GM19238 (cell line): ENCODE results near the gene MYBL2.
A peak's percentile ranks its signal among the peaks of the same experiment; 100 is the strongest.

Experiments used
- DNase-seq: peaks from one replicate; pipeline ENCODE4 v3.0.0; 2011; ENCODE audit warnings: low spot score; ENCODE audit not compliant: insufficient read length

The MYBL2 gene

GRCh38 chr20:43722153-43722505 lies 55.2 kb downstream of the MYBL2 start:
- no peak for DNase-seq

- no peak for DNase-seq
These were observed 56.3 kb downstream of the MYBL2 start for GRCh38 chr20:43723186-43723585.

GRCh38 chr20:43723735-43724134 lies 56.8 kb downstream of the MYBL2 start:
- no peak for DNase-seq

GRCh38 chr20:43724383-43724782 lies 57.5 kb downstream of the MYBL2 start:
- no peak for DNase-seq

GRCh38 chr20:43725666-43726065 lies 58.8 kb downstream of the MYBL2 start:
- no peak for DNase-seq

DNA sequence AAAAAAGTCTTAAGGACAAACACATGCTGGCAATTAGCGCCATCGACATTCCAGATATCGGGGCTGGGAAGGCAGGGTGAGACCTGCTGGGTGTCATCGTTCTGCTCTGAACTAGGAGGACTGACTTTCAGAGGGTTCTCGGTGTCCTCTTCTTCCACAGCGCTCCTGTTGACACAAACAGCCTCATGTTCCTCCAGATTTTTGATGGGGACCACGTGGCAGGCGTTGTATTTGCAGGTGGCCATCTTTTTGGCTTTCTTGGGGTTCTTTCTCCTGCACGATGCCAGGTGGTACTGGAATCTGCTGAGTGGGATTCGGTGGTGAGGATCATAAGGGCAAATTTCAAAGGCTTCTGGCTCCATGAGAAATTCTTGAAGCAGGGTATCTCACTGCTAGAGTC lies 59.4 kb downstream of the MYBL2 start:
- no peak for DNase-seq

GRCh38 chr20:43726811-43727338 lies 60.0 kb downstream of the MYBL2 start, which contains the start of gene GTSF1L:
Gene GTSF1L (minus strand): TSS chr20:43727002. CDS start chr20:43726694, 308 bp downstream.
- no peak for DNase-seq

DNA sequence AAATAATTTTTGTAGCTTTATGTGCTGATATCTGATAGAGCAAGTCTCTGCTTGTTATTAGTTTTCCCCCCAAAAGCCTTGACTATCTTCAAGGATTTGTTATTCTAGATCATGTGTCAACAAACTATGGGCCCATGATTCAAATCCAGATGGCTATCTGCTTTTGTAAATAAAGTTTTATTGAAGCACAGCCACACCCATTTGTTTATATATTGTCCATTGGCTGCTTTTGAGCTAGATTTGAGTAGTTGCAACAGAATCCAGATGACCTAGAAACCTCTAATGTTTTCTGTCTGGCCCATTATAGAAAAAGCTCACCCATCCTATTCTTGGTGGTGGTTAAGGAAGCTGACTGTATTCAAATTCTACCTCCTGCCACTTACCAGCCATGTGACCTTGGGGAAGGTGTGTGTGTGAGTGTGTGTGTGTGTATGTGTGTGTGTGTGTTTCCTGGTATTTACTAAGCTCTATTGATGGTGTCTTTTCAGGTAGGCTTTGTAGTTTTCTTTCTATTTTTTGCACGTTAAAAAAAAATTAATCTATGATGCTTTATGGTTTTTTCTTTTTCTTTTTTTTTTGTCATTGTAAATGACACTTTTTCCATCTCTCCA lies 61.2 kb downstream of the MYBL2 start:
- DNase-seq = no peak

DNA sequence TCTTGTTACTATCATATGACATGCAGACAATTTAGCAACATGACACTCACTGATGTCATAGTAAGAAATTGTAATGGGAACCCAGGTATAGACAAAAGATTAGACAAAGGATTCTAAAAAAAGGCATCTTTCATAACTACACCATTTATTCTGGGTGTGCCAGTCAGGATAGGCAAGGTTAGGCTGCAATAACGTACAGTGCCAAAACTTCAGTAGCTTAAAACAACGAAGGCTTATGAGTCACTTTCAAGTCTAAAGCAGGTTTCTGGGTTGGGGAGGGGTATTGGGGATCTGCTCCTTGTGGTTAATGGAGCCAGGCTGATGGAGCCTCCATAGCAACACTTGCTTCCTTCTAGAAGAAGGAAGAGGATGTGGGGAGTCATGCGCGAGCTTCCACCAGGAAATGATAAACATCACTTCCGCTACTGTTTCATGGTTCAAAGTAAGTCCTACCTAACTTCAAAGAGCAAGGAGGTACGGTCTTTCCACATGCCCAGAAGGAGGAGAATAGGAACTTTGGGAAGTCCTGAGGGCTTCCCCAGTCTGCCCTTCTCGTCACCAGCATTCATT lies 61.9 kb downstream of the MYBL2 start:
- DNase-seq = no peak

DNA sequence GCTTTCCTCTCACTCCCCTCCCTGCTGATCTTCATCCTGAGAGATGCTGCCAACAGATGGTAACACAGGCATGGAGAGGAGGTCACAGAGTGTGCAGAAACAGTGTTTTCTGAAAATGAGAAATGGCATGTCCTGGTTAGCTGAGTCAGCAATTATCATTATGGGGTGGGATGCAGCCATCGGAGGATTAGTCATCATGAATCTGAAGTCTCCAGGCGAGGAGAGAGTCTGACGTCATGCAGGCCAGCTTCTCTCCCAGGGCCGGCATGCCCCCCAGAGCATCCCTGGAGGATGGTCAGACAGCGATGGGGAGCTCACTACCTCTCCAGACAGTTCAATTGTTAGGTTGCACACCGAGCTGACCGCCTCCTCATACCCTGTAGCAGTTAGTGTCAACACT lies 64.6 kb downstream of the MYBL2 start:
- no peak for DNase-seq

- no peak for DNase-seq
These were observed 65.0 kb downstream of the MYBL2 start for GRCh38 chr20:43731927-43732326.

DNA sequence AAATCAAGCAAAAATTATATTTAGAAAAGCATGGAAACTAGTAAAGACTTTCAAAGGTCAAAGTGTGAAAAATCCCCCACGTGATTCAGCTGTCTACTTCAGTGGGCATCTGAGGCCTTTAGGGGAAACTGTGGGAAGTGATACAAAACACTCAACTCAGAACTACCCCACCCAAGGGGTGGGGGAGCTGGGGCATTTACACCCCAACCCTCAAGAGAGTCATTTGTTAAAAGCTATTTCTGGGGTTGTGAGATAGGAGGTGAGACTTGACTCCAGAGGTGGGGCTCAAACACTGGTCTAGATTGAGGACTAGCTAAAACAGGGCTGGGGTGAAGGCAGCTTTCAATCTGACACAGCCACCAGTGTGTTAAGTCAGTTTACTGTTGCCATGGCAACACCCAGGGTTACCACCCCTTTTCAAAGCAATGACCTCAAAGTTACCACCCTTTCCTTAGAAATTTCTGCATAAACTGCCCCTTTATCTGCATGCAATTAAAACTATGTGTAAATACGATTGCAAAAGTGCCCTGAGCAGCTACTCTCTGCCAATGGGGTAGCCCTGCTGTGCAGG lies 69.8 kb downstream of the MYBL2 start:
- no peak for DNase-seq

GRCh38 chr20:43737925-43738324 lies 71.0 kb downstream of the MYBL2 start:
- no peak for DNase-seq

GRCh38 chr20:43739148-43739749 lies 72.3 kb downstream of the MYBL2 start:
- DNase-seq = no peak

DNA sequence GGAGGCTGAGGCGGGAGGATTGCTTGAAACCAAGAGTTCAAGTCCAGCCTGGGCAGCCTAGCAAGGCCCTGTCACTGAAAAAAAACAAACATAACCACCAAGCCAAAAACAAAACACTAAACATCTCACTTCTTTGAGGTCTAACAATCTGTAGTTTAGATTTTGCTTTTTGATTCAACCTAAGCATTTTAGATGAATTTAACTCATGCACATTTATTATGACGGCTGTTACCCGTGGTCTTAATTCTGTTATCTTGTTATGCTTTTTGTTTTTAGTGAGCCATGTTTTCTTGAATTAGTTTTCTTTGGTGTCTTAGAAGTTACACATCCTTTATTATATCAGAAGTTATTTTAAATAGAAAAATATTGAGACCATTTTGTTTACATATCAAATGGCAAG lies 73.7 kb downstream of the MYBL2 start:
- no peak for DNase-seq

GRCh38 chr20:43744151-43744611 lies 77.3 kb downstream of the MYBL2 start:
- no peak for DNase-seq

GRCh38 chr20:43744966-43745730 lies 78.2 kb downstream of the MYBL2 start:
- no peak for DNase-seq

DNA sequence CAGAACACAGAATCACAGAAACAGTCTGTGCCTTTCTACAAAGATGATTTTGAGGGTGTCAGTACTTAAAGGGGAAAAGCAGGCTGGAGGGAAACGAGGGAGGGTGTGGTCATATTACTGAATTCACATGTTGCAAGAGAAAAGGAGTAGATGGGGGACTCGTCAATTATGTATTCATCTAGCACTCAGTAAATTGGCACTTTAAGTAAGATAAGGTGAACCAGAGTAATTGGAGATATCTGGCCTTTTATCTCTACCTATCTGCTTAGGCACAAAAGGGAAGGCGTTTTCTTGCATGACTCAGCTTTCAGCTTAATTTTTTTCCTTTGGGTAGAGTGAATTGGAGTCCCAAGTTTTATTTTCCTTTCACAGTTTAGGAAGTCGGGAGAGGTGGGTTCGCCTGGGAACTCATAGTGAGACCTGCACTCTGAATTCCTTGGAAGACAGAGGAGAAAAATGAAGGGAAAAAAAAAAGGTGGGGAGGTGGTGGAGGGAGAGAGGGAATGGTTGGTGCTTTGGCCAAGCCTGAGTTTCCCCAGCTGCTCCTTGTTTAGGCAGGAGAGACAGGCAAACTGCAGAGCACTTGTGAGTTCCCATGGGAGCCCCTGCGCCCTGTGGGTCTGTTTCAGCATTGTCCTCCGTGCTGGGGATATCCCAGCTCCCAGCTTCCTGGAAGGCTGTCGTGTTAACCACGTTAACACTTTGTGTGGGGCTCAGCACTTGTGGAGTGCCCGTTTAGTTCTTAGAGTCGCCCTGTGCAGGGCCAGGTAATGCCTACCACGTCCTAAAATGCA lies 79.6 kb downstream of the MYBL2 start:
- no peak for DNase-seq

DNA sequence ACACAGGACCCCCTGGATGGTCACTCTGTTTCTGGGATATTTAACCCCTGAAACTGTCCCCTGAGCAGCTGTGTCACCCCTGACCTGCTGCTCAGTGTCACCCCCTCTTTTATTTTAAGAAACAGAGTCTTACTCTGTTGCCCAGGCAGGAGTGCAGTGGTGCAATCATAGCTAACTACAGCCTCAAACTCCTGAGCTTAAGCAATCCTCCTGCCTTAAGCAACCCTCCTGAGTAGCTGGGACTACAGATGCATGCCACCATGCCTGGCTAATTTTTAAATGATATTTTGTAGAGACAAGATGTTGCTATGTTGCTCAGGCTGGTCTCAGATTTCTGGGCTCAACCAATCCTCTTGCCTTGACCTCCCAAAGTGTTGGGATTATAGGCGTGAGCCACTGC lies 81.4 kb downstream of the MYBL2 start:
- DNase-seq = no peak

GRCh38 chr20:43749734-43750294 lies 82.9 kb downstream of the MYBL2 start:
- DNase-seq = peak; percentile 73

GRCh38 chr20:43750774-43751166 lies 83.9 kb downstream of the MYBL2 start:
- no peak for DNase-seq
